AG09319 (cell line): ENCODE data around the gene VAPA.
"Not testable (repeated sequence)": the region's sequence is repeated elsewhere in the genome, so short reads cannot be mapped to it uniquely, and the experiment has no call there.

Experiments
- DNase-seq: peaks from one replicate; pipeline ENCODE4 v3.0.0-alpha.2; 2010; ENCODE audit warnings: low read depth; ENCODE audit errors: extremely low read depth
- CTCF ChIP-seq: IDR thresholded peaks from 2 replicates; pipeline ENCODE4 v1.5.1; 2011; ENCODE audit warnings: low read depth, mild to moderate bottlenecking, inconsistent platforms, low read length, moderate library complexity

Gene VAPA

GRCh38 chr18:9890196-9890595 lies 23.6 kb upstream of the VAPA start:
- no peak for DNase-seq
- no peak for TF ChIP-seq CTCF

DNA sequence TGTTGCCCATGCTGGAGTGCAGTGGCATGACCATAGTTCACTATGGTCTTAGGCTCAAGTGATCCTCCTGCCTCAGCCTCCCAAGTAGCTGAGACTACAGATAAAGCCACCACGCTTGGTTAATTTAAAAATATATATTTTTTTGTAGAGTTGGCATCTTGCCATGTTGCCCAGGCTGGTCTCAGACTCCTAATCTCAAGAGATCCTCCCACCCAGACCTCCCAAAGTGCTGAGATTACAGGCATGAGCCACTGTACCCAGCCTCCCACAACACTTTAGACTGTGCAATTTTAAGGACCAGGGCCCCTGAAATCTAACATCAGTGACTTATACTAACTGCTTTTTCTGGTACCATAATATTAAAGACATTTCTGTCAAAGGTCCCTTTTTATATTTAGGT lies 22.9 kb upstream of the VAPA start:
- TF ChIP-seq CTCF: no peak
- DNase-seq: no peak

GRCh38 chr18:9891515-9891914 lies 22.3 kb upstream of the VAPA start:
- not testable (repeated sequence) for DNase-seq

GRCh38 chr18:9894454-9895068 lies 19.3 kb upstream of the VAPA start:
- no peak for TF ChIP-seq CTCF
- no peak for DNase-seq

GRCh38 chr18:9897129-9897528 lies 16.7 kb upstream of the VAPA start:
- TF ChIP-seq CTCF: no peak
- DNase-seq: no peak

- not testable (repeated sequence) for DNase-seq
These were observed 16.0 kb upstream of the VAPA start for GRCh38 chr18:9897787-9898291.

GRCh38 chr18:9898792-9899549 lies 14.8 kb upstream of the VAPA start:
- TF ChIP-seq CTCF: no peak
- DNase-seq: no peak

- DNase-seq: not testable (repeated sequence)
These were observed 14.3 kb upstream of the VAPA start for GRCh38 chr18:9899550-9899930.

GRCh38 chr18:9900699-9901098 lies 13.1 kb upstream of the VAPA start:
- no peak for TF ChIP-seq CTCF
- no peak for DNase-seq
